Measurements from ENCODE around the gene RDX.

GRCh38 chr11:110165039-110165925, 131.1 kb downstream of the RDX start:
- TF ChIP-seq CHD2 (IDR thresholded peaks at IDR 0.05; ENCODE audit: low read length, partially characterized antibody) (no peak), CTCF (IDR thresholded peaks at IDR 0.05) (no peak), POLR2A (IDR thresholded peaks at IDR 0.05; ENCODE audit: low read length) (no peak), JUN (IDR thresholded peaks at IDR 0.05) (no peak)

Data from A549 (cell line).